Cardiac muscle cell (in vitro differentiated cells and primary cell): ENCODE results near the gene CDRT15L2. TPM values are rescaled to one million over a fixed set of nuclear protein-coding genes. Genes with fewer than 3 reads are reported as not detected.
A peak's percentile ranks its signal among the peaks of the same experiment; 100 is the strongest.
"Not testable (repeated sequence)": the region's sequence is repeated elsewhere in the genome, so short reads cannot be mapped to it uniquely, and the experiment has no call there.

Experiments
- DNase-seq, 2 donors: peaks; one replicate each; pipeline versions ENCODE4 v3.0.0 to v3.0.0-alpha.2; 2010 to 2017; ENCODE audit warnings: low read depth in 1 of 2, low spot score in 1 of 2
- H3K27ac ChIP-seq: fragments of 200-600 bp; sonication (generic); 2 replicates; pipeline ENCODE4 v1.5.1; 2016
- H3K27me3 ChIP-seq: fragments of 200-600 bp; sonication (generic); 2 replicates; pipeline ENCODE4 v1.6.0; 2016; ENCODE audit warnings: control low read depth
- H3K36me3 ChIP-seq: fragments of 200-600 bp; sonication (generic); 2 replicates; pipeline ENCODE4 v1.5.1; 2016; ENCODE audit warnings: control low read depth
- H3K4me1 ChIP-seq: fragments of 200-600 bp; sonication (generic); 2 replicates; pipeline ENCODE4 v1.8.1; 2017; ENCODE audit warnings: low read depth, mild to moderate bottlenecking, mixed run types
- H3K4me3 ChIP-seq: fragments of 200-600 bp; sonication (generic); 2 replicates; pipeline ENCODE4 v1.5.1; 2016; ENCODE audit warnings: mild to moderate bottlenecking
- H3K9me3 ChIP-seq: fragments of 200-600 bp; sonication (generic); 2 replicates; pipeline ENCODE4 v1.5.1; 2017; ENCODE audit warnings: low read depth, mild to moderate bottlenecking, control low read depth
- polyA plus RNA-seq: library from polyadenylated mRNA; unstranded; fragments of >200 nt; fragmentation: Nextera tagmentation; extraction: Ambion mirVana; gene quantifications from 2 replicates; pipeline ENCODE4 v1.2.1, GENCODE V29; 2016
- total RNA-seq: library from RNA; depleted of rRNA; stranded (reverse); fragments of >200 nt; gene quantifications from 2 replicates; pipeline ENCODE4 v1.2.3, GENCODE V29; 2016
- TF ChIP-seq, protein P1 (sequence below): IDR thresholded peaks from 2 replicates; pipeline ENCODE4 v1.5.1; 2012; ENCODE audit warnings: low read depth, mild to moderate bottlenecking, low read length

The CDRT15L2 gene
- total and polyA plus RNA-seq, 2 experiments from 2014 or later, result not detected

DNA sequence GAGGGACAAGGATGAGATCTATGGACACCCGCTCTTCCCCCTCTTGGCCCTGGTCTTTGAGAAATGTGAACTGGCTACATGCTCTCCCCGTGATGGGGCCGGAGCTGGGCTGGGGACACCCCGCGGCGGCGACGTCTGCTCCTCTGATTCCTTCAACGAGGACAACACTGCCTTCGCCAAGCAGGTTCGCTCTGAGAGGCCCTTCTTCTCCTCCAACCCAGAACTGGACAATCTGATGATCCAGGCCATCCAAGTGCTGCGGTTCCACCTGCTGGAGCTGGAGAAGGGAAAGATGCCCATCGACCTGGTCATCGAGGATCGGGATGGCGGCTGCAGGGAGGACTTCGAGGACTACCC, 9.9 kb downstream of the CDRT15L2 start:
- not testable (repeated sequence) for DNase-seq, H3K27ac ChIP-seq, H3K9me3 ChIP-seq, H3K27me3 ChIP-seq, H3K36me3 ChIP-seq, H3K4me1 ChIP-seq
- peak overlapping the region; percentile 54 for H3K4me3 ChIP-seq

DNA sequence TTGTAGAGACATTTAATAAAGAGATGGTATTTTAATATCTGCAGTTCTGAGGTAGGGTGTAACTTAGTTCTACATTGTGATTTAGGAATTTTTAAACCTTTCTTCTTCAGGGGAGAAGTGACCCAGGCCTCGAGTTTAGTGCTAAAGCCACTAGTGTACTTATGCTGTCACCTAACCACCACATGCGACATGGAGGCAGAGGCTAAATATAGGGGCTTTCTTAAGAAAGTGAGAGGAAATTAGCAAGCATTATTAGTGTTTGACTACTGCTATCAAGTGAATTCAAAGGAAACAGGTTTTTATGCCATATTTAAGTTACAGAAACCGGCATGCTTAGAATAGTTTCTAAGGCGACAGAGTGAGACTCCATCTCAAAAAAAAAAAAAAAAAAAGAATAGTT, 11.5 kb downstream of the CDRT15L2 start:
- not testable (repeated sequence) for H3K27ac ChIP-seq, DNase-seq, H3K36me3 ChIP-seq, H3K9me3 ChIP-seq, H3K4me3 ChIP-seq, H3K27me3 ChIP-seq, H3K4me1 ChIP-seq

GRCh38 chr17:20605568-20605967, 26.0 kb downstream of the CDRT15L2 start:
- not testable (repeated sequence) for H3K36me3 ChIP-seq, H3K27me3 ChIP-seq, DNase-seq, H3K27ac ChIP-seq, H3K9me3 ChIP-seq, H3K4me3 ChIP-seq, H3K4me1 ChIP-seq

GRCh38 chr17:20609490-20609889, 30.0 kb downstream of the CDRT15L2 start:
- DNase-seq, H3K4me3 ChIP-seq, H3K36me3 ChIP-seq, H3K27ac ChIP-seq, H3K4me1 ChIP-seq, H3K27me3 ChIP-seq, H3K9me3 ChIP-seq: not testable (repeated sequence)

GRCh38 chr17:20611309-20611708, 31.8 kb downstream of the CDRT15L2 start:
- Histone ChIP-seq H3K9me3 (no peaks in the 10 kb centered on the region), H3K4me1 (no peaks in the 10 kb centered on the region), H3K36me3 (no peaks in the 10 kb centered on the region), H3K4me3 (no peak overlapping the region), H3K27ac (no peak overlapping the region), H3K27me3 (no peaks in the 10 kb centered on the region)
- TF ChIP-seq, protein P1, sequence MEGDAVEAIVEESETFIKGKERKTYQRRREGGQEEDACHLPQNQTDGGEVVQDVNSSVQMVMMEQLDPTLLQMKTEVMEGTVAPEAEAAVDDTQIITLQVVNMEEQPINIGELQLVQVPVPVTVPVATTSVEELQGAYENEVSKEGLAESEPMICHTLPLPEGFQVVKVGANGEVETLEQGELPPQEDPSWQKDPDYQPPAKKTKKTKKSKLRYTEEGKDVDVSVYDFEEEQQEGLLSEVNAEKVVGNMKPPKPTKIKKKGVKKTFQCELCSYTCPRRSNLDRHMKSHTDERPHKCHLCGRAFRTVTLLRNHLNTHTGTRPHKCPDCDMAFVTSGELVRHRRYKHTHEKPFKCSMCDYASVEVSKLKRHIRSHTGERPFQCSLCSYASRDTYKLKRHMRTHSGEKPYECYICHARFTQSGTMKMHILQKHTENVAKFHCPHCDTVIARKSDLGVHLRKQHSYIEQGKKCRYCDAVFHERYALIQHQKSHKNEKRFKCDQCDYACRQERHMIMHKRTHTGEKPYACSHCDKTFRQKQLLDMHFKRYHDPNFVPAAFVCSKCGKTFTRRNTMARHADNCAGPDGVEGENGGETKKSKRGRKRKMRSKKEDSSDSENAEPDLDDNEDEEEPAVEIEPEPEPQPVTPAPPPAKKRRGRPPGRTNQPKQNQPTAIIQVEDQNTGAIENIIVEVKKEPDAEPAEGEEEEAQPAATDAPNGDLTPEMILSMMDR, result no peak
- no peak for DNase-seq

GRCh38 chr17:20612635-20613034, 33.1 kb downstream of the CDRT15L2 start:
- H3K27me3 ChIP-seq, result no peaks in the 10 kb centered on the region
- no peak overlapping the region for H3K27ac ChIP-seq
- no peaks in the 10 kb centered on the region for H3K9me3 ChIP-seq
- TF ChIP-seq, protein P1, result no peak
- no peaks in the 10 kb centered on the region for H3K4me1 ChIP-seq
- no peak for DNase-seq
- no peak overlapping the region for H3K4me3 ChIP-seq
- no peaks in the 10 kb centered on the region for H3K36me3 ChIP-seq

- H3K36me3 ChIP-seq, result no peaks in the 10 kb centered on the region
- no peak overlapping the region for H3K27ac ChIP-seq
- no peaks in the 10 kb centered on the region for H3K4me1 ChIP-seq
- H3K9me3 ChIP-seq, result no peaks in the 10 kb centered on the region
- H3K27me3 ChIP-seq, result no peaks in the 10 kb centered on the region
- TF ChIP-seq, protein P1, result no peak
- H3K4me3 ChIP-seq, result no peak overlapping the region
- no peak for DNase-seq
Measured at GRCh38 chr17:20613248-20613647, 33.7 kb downstream of the CDRT15L2 start.

DNA sequence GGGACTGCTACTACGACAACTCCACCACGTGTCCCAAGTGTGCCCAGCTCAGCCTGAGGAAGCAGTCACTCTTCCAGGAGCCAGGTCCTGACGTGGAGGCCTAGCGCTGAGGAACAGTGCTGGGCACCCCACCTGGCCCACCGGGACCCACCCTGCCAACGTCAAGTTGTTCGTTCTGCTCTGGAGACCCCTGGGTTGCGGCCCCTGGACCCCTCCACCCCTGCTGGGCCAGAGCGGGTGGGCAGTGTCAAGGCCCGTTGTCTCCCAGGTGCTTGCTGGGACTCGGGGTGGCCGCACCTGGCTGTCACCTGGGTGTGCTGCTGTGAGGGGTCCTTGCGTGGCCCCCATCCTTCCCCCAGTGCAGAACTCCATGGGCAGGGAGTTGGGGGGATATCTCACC, 34.4 kb downstream of the CDRT15L2 start:
- DNase-seq, result no peak
- Histone ChIP-seq H3K9me3 (no peaks in the 10 kb centered on the region), H3K4me3 (no peak overlapping the region), H3K36me3 (no peaks in the 10 kb centered on the region), H3K27me3 (no peaks in the 10 kb centered on the region), H3K4me1 (no peaks in the 10 kb centered on the region), H3K27ac (no peak overlapping the region)
- TF ChIP-seq, protein P1, result no peak

DNA sequence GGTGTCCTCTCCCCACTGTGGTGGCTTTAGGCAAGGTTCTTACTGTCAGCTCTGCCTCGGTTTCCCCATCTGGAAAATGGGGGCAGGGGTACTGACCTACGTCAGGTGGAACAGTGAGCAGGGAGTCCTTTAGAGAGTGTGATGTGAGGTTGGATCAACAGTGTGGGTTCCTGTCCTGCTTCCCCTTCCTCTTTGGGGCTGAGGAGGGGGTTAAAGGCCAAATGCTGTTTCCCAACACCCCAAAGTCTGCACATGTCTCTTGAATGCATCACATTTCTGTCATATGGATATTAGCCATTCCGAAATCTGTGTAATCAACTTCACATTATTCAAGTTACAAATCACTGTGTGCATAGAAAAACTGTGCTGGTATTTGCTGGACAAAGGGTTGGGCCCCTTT, 35.9 kb downstream of the CDRT15L2 start:
- not testable (repeated sequence) for H3K36me3 ChIP-seq, H3K27me3 ChIP-seq, H3K27ac ChIP-seq, DNase-seq, H3K4me3 ChIP-seq, H3K9me3 ChIP-seq, H3K4me1 ChIP-seq
